GM23248 (cell line): ENCODE results near the gene PLA2G12B.

Experiments
- EZH2 ChIP-seq: fragments of 200-600 bp; sonication (generic); IDR thresholded peaks from 2 replicates; pipeline ENCODE4 v1.6.1; 2018; ENCODE audit warnings: antibody characterized with exemption, mild to moderate bottlenecking; ENCODE audit not compliant: insufficient read depth, poor library complexity, severe bottlenecking
- EZH2phosphoT487 ChIP-seq: fragments of 200-600 bp; sonication (generic); IDR thresholded peaks from 2 replicates; pipeline ENCODE4 v1.6.1; 2018; ENCODE audit warnings: antibody characterized with exemption, moderate library complexity, mild to moderate bottlenecking, low read depth; ENCODE audit not compliant: insufficient read depth

DNA sequence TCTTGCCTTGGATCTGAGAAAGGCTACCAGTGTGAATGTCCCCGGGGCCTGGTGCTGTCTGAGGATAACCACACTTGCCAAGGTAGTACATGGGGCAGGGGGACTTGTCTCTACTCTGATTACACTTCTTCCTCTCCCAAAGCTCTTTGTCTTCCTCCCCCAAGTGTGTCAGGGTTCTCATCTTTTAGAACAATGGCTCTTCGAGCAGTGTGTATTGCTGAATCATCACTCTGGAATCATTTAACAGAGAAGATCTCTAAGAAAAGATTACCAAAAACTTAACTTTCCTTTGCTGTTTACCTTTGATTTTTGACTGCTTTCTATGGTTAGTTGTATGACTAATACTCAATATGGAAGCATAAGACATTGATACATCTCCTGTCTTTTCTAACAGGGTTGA is 42.8 kb downstream of the PLA2G12B start:
- TF ChIP-seq EZH2 (no peak), EZH2phosphoT487 (no peak)
